ENCODE data around the gene NKAIN4. TPM values are rescaled to one million over a fixed set of nuclear protein-coding genes. Genes with fewer than 3 reads are reported as not detected.

Gene NKAIN4
- total RNA-seq, 1 experiment from 2014 or later = not detected

- DNase-seq (ENCODE audit: extremely low read depth, low read depth) = no peak
These were observed 51.3 kb downstream of the NKAIN4 start for GRCh38 chr20:63202811-63203526.

- DNase-seq (ENCODE audit: extremely low read depth, low read depth) = no peak
These were observed 52.2 kb downstream of the NKAIN4 start for GRCh38 chr20:63202021-63202420.

- DNase-seq (ENCODE audit: extremely low read depth, low read depth) = no peak
These were observed 55.7 kb downstream of the NKAIN4 start for GRCh38 chr20:63198606-63199005.

GRCh38 chr20:63196768-63197470 is 57.3 kb downstream of the NKAIN4 start:
- no peak for DNase-seq (ENCODE audit: extremely low read depth, low read depth)

GRCh38 chr20:63194797-63195173 is 59.5 kb downstream of the NKAIN4 start:
- DNase-seq (ENCODE audit: extremely low read depth, low read depth) = no peak

GRCh38 chr20:63194007-63194796 is 60.1 kb downstream of the NKAIN4 start:
- DNase-seq (ENCODE audit: extremely low read depth, low read depth) = no peak

- no peak for DNase-seq (ENCODE audit: extremely low read depth, low read depth)
These were observed 61.5 kb downstream of the NKAIN4 start for GRCh38 chr20:63192721-63193120.

- no peak for DNase-seq (ENCODE audit: extremely low read depth, low read depth)
These were observed 62.9 kb downstream of the NKAIN4 start for GRCh38 chr20:63191400-63191799.

GRCh38 chr20:63190828-63191227 is 63.4 kb downstream of the NKAIN4 start:
- DNase-seq (ENCODE audit: extremely low read depth, low read depth) = no peak

Small RNA genes within 50 kb of the gene (small RNA-seq; reads per million reads assigned to genes)
- gene MIR3196 (0 to 0.12 reads per million in 2 experiments), gene MIR4326 (0.23 to 2.6 reads per million in 2 experiments)

Other genes starting within 250 kb of the NKAIN4 start
- not detected in 2 replicates for gene BHLHE23, start 247.5 kb downstream of the NKAIN4 start, total RNA-seq (2014; rRNA removed; shearing (Covaris generic))
- gene YTHDF1, start 38.3 kb downstream of the NKAIN4 start, total RNA-seq (2014; rRNA removed; shearing (Covaris generic)) = 19.0 and 21.1 TPM in 2 replicates
- gene BIRC7, start 18.6 kb downstream of the NKAIN4 start, total RNA-seq (2014; rRNA removed; shearing (Covaris generic)) = 0.57 TPM in 1 of 2 replicates, not detected in the other
- gene ARFGAP1, start 18.4 kb upstream of the NKAIN4 start, total RNA-seq (2014; rRNA removed; shearing (Covaris generic)) = 32.3 and 37.4 TPM in 2 replicates
- 0.06 and 0.10 TPM in 2 replicates for gene COL20A1, start 38.7 kb upstream of the NKAIN4 start, total RNA-seq (2014; rRNA removed; shearing (Covaris generic))
- gene CHRNA4, start 106.9 kb upstream of the NKAIN4 start, total RNA-seq (2014; rRNA removed; shearing (Covaris generic)) = 0.84 TPM in 1 of 2 replicates, not detected in the other
- 0.17 TPM in 1 of 2 replicates, not detected in the other for gene KCNQ2, start 218.2 kb upstream of the NKAIN4 start, total RNA-seq (2014; rRNA removed; shearing (Covaris generic))
- 224 and 275 TPM in 2 replicates for gene EEF1A2, start 244.6 kb upstream of the NKAIN4 start, total RNA-seq (2014; rRNA removed; shearing (Covaris generic))

All from NCI-H460 (cell line).